Gastrocnemius medialis (tissue), 4 donors: ENCODE data around the gene ZNF451. TPM values are rescaled to one million over a fixed set of nuclear protein-coding genes. Genes with fewer than 3 reads are reported as not detected.

Experiments used
- ATAC-seq, 2 donors: fragments of 150-250 bp; one replicate each; pipeline ENCODE4 v1.9.1; 2016
- DNase-seq, 2 donors: peaks; one replicate each; pipeline ENCODE4 v3.0.0-alpha.2; 2019
- H3K27ac ChIP-seq, 4 donors: fragments of 200-600 bp; sonication (generic); 1 replicate in 1 of 4; 2 replicates in 3 of 4; pipeline ENCODE4 v1.5.1; 2016 to 2018; ENCODE audit warnings: mild to moderate bottlenecking in 2 of 4, moderate library complexity in 1 of 4
- H3K27me3 ChIP-seq, 3 donors: fragments of 200-600 bp; sonication (generic) in 2 of 3; 1 replicate in 1 of 3; 2 replicates in 2 of 3; pipeline versions ENCODE4 v1.5.1 to v1.6.0; 2016 to 2019; ENCODE audit warnings: mild to moderate bottlenecking in 1 of 3, moderate library complexity in 1 of 3
- H3K36me3 ChIP-seq, 2 donors: fragments of 200-600 bp; sonication (generic) in 1 of 2; one replicate each; pipeline ENCODE4 v1.5.1; 2017 to 2018
- H3K4me1 ChIP-seq, 2 donors: fragments of 200-600 bp; sonication (generic) in 1 of 2; one replicate each; pipeline ENCODE4 v1.5.1; 2016 to 2017; ENCODE audit warnings: mild to moderate bottlenecking in 2 of 2
- H3K4me3 ChIP-seq, 4 donors: fragments of 200-600 bp; sonication (generic) in 3 of 4; 1 replicate in 1 of 4; 2 replicates in 3 of 4; pipeline ENCODE4 v1.5.1; 2016 to 2019; ENCODE audit warnings: mild to moderate bottlenecking in 2 of 4
- H3K9me3 ChIP-seq, 3 donors: fragments of 200-600 bp; sonication (generic) in 2 of 3; 1 replicate in 1 of 3; 2 replicates in 2 of 3; pipeline ENCODE4 v1.5.1; 2016 to 2019
- POLR2A ChIP-seq, 2 donors: fragments of 450-650 bp; IDR thresholded peaks; one replicate each; pipeline ENCODE4 v1.6.1; 2017; ENCODE audit warnings: antibody characterized with exemption in 2 of 2, mild to moderate bottlenecking in 2 of 2, moderate library complexity in 2 of 2
- in situ Hi-C, 4 donors: fragments of 200-750 bp; cut with MboI; loops; one replicate each; pipeline versions ENCODE4 v1.15.0 to v1.8.0; 2017; ENCODE audit warnings: low sequenced_read_pairs in 4 of 4
- intact Hi-C: fragments of 100-400 bp; cut with DNase I; formaldehyde crosslinking; loops from one replicate; pipeline ENCODE4 v1.15.1; 2023; ENCODE audit warnings: low total_unique reads
- total RNA-seq, 4 donors: library from RNA; depleted of rRNA; stranded (reverse); fragments of >200 nt; gene quantifications; one replicate each; pipeline versions ENCODE4 v1.1.0 to v1.2.3, GENCODE V29; 2016
- TF ChIP-seq, protein P1 (sequence below), 5 experiments: fragments of 450-650 bp in 3 of 5; fragments of 200-600 bp in 2 of 5; sonication (generic) in 2 of 5; IDR thresholded peaks in 4 of 5; conservative IDR thresholded peaks in 1 of 5; 1 replicate in 4 of 5; 2 replicates in 1 of 5; pipeline ENCODE4 v1.5.1; 2016 to 2019; ENCODE audit warnings: antibody characterized with exemption in 5 of 5, mild to moderate bottlenecking in 3 of 5, moderate library complexity in 3 of 5

ZNF451 gene
- total RNA-seq, 4 donors from 2014 or later: 27.1 to 36.8 (median 28.0) TPM

DNA sequence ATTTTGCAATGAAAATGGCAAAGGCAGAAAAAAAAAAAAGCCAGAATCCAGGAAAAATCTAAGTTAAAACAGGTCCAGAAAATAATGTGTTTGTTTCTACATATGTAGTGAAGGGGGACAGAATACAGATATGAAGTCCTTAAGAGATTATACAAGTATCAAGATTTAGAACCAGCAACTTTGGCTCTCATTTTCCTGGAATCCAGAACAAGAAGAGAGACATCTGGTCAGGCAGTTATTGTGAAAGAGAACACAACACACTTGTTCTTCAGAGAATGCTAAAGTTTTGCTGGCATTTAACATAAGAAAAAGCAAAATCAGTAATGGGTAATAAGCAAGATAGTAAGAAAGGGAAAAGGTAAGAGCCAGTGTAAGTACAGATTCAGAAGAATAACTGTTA, 103.2 kb downstream of the ZNF451 start:
- intact Hi-C loops (no loop called here), in situ Hi-C loops (loop anchor here in 2 of 4 donors (25.0 kb wide), 2 partner anchors 119 to 556 kb away; partner anchors contain the start of genes DST (in 1 of the 2) and PRIM2 (in 1 of the 2))
- Histone ChIP-seq H3K27me3 (no peaks in the 10 kb centered on the region), H3K4me1 (no peaks in the 10 kb centered on the region), H3K4me3 (no peak overlapping the region), H3K27ac (no peak overlapping the region), H3K9me3 (no peaks in the 10 kb centered on the region), H3K36me3 (peaks cover 0 to 8% of the 10 kb centered on the region in 2 donors)
- ATAC-seq (no peak), DNase-seq (no peak)
- no peak for TF ChIP-seq POLR2A (IDR thresholded peaks at IDR 0.05)
- TF ChIP-seq, protein P1, sequence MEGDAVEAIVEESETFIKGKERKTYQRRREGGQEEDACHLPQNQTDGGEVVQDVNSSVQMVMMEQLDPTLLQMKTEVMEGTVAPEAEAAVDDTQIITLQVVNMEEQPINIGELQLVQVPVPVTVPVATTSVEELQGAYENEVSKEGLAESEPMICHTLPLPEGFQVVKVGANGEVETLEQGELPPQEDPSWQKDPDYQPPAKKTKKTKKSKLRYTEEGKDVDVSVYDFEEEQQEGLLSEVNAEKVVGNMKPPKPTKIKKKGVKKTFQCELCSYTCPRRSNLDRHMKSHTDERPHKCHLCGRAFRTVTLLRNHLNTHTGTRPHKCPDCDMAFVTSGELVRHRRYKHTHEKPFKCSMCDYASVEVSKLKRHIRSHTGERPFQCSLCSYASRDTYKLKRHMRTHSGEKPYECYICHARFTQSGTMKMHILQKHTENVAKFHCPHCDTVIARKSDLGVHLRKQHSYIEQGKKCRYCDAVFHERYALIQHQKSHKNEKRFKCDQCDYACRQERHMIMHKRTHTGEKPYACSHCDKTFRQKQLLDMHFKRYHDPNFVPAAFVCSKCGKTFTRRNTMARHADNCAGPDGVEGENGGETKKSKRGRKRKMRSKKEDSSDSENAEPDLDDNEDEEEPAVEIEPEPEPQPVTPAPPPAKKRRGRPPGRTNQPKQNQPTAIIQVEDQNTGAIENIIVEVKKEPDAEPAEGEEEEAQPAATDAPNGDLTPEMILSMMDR (IDR thresholded peaks at IDR 0.05 in 4 of 5, conservative IDR thresholded peaks at IDR 0.05 in 1 of 5): no peak

- ATAC-seq: no peak
- no peaks in the 10 kb centered on the region for H3K36me3 ChIP-seq
- DNase-seq: no peak
- no peaks in the 10 kb centered on the region for H3K4me1 ChIP-seq
- in situ Hi-C loops (loop anchor here in 2 of 4 donors (25.0 kb wide), 2 partner anchors 117 to 558 kb away; partner anchors contain the start of genes DST (in 1 of the 2) and PRIM2 (in 1 of the 2)), intact Hi-C loops (no loop called here)
- no peaks in the 10 kb centered on the region for H3K27me3 ChIP-seq
- H3K9me3 ChIP-seq: no peaks in the 10 kb centered on the region
- H3K4me3 ChIP-seq: no peak overlapping the region
- no peak overlapping the region for H3K27ac ChIP-seq
- TF ChIP-seq, protein P1 (IDR thresholded peaks at IDR 0.05 in 4 of 5, conservative IDR thresholded peaks at IDR 0.05 in 1 of 5): no peak
- no peak for TF ChIP-seq POLR2A (IDR thresholded peaks at IDR 0.05)
Measured at GRCh38 chr6:57195457-57195856, 105.5 kb downstream of the ZNF451 start.

DNA sequence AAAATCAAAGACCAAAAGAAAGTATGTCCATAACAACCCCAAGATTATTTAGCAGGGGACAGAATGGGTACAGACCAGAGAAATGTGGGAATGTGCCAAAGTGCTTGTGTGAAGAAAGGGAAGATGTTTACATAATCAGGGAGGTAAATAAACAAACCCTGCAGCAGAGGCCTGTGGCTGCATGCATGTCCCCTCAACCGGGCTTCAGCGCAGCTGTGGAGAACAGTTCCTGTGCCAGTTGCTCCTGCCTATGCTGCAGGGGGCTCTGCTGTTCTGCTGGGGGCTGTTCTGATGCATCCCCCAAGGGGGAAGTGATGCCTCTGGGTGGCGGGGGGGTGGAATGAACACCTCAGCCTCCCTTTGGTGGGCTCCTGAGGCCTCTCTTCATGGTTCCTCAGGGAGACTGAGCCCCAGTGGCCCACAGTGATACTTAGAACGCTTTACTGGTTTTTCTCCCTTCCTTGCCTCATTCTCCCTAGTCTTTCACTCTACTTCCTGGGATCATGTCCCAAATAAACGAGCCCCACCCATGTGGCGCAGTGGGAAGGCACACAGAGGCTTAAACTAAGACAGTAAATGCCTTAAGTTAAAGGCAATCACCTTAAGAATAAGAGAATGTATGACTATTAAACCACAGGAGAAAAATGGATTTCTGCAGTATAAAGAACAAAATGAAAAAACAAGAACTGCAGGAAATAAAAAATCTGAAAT, 109.1 kb downstream of the ZNF451 start:
- Histone ChIP-seq H3K27me3 (no peaks in the 10 kb centered on the region), H3K9me3 (no peaks in the 10 kb centered on the region), H3K4me1 (no peaks in the 10 kb centered on the region), H3K4me3 (no peak overlapping the region), H3K27ac (no peak overlapping the region), H3K36me3 (no peaks in the 10 kb centered on the region)
- in situ Hi-C loops (loop anchor here in 2 of 4 donors (25.0 kb wide), 2 partner anchors 113 to 562 kb away; partner anchors contain the start of genes DST (in 1 of the 2) and PRIM2 (in 1 of the 2)), intact Hi-C loops (no loop called here)
- ATAC-seq (no peak), DNase-seq (no peak)
- TF ChIP-seq, protein P1 (IDR thresholded peaks at IDR 0.05 in 4 of 5, conservative IDR thresholded peaks at IDR 0.05 in 1 of 5): no peak

- Histone ChIP-seq H3K9me3 (no peaks in the 10 kb centered on the region), H3K27ac (no peak overlapping the region), H3K36me3 (no peaks in the 10 kb centered on the region), H3K27me3 (no peaks in the 10 kb centered on the region), H3K4me1 (no peaks in the 10 kb centered on the region), H3K4me3 (no peak overlapping the region)
- in situ Hi-C loops: no loop called here
- DNase-seq: no peak
- TF ChIP-seq, protein P1 (IDR thresholded peaks at IDR 0.05 in 4 of 5, conservative IDR thresholded peaks at IDR 0.05 in 1 of 5): no peak
- no peak for TF ChIP-seq POLR2A (IDR thresholded peaks at IDR 0.05)
- no peak for ATAC-seq
- intact Hi-C loops: no loop called here
Measured at GRCh38 chr6:57201718-57202117, 111.7 kb downstream of the ZNF451 start.
